K562 (cell line): Measurements from ENCODE around the gene TNFRSF18. TPM values are rescaled to one million over a fixed set of nuclear protein-coding genes. Genes with fewer than 3 reads are reported as not detected.

Experiments
- ATAC-seq: fragments of 200-7000 bp; cut with Tn5 transposase; 3 replicates; pipeline ENCODE4 v1.9.1; 2020; ENCODE audit warnings: moderate library complexity
- BruUV-seq: library from RNA; stranded (reverse); fragments of 400-500 nt; replicated peaks from 2 replicates; lab custom pipeline; 2021; lab: Mats Ljungman, UMichigan
- CTCF ChIA-PET: fragments of 300-600 bp; formaldehyde crosslinking; extraction: SDS; loops from one replicate; lab custom pipeline; 2021; ENCODE audit warnings: low intra/inter-chr PET ratio; lab: Yijun Ruan, JAX
- POLR2A ChIA-PET: fragments of 300-600, 350-650 bp; sonication (Branson Sonifier 250); formaldehyde crosslinking; extraction: SDS; loops from one replicate; lab custom pipeline; 2021; ENCODE audit warnings: antibody characterized with exemption, inconsistent platforms; lab: Yijun Ruan, JAX
- DNase-seq, 4 experiments: peaks; one replicate each; pipeline versions ENCODE4 v3.0.0 to v3.0.0-alpha.2; 2011 to 2018; ENCODE audit warnings: low spot score in 3 of 4, mixed read lengths in 3 of 4; ENCODE audit errors: extremely low read depth in 1 of 4
- FAIRE-seq: peaks from 2 replicates; lab custom pipeline; 2011; peaks lifted over from hg19 to GRCh38; lab: Jason Lieb, UNC
- H2AFZ ChIP-seq: 2 replicates; pipeline ENCODE4 v1.6.0; 2011; ENCODE audit warnings: low read depth, low read length, control low read depth, inconsistent platforms
- H3K27ac ChIP-seq: fragments of 200-600 bp; 3 replicates; pipeline ENCODE4 v1.8.0; 2011; ENCODE audit warnings: low read depth, mild to moderate bottlenecking, control low read depth, inconsistent platforms, low read length, moderate library complexity, mixed read lengths; ENCODE audit errors: extremely low read depth
- H3K27me3 ChIP-seq, 2 experiments: fragments of 300-600 bp in 1 of 2; 2 replicates in 1 of 2; 3 replicates in 1 of 2; pipeline versions ENCODE4 v1.6.0 to v1.8.0; 2011; ENCODE audit warnings: inconsistent platforms in 2 of 2, low read length in 2 of 2, mild to moderate bottlenecking in 1 of 2, mixed read lengths in 1 of 2, moderate library complexity in 1 of 2; ENCODE audit not compliant: control insufficient read depth in 2 of 2, insufficient read depth in 2 of 2
- H3K36me3 ChIP-seq: fragments of 300-600 bp; 3 replicates; pipeline ENCODE4 v1.8.0; 2011; ENCODE audit warnings: mild to moderate bottlenecking, low read length, inconsistent platforms; ENCODE audit not compliant: control insufficient read depth, insufficient read depth
- H3K4me1 ChIP-seq, 2 experiments: fragments of 200-600 bp in 1 of 2; replicated peaks in 1 of 2; 2 replicates in 1 of 2; 3 replicates in 1 of 2; pipeline versions ENCODE4 v1.5.1 to v1.8.0; 2011; ENCODE audit warnings: inconsistent platforms in 2 of 2, low read length in 2 of 2, mild to moderate bottlenecking in 1 of 2, mixed read lengths in 1 of 2, moderate library complexity in 1 of 2; ENCODE audit not compliant: control insufficient read depth in 2 of 2, insufficient read depth in 2 of 2
- H3K4me2 ChIP-seq: 2 replicates; pipeline ENCODE4 v1.6.1; 2011; ENCODE audit warnings: low read length, control low read depth, inconsistent platforms, mixed read lengths; ENCODE audit not compliant: insufficient read depth
- H3K4me3 ChIP-seq: fragments of 200-600 bp; sonication (generic), shearing (Covaris generic); 2 replicates; pipeline ENCODE4 v1.5.1; 2016; ENCODE audit warnings: control low read depth, inconsistent platforms
- H3K79me2 ChIP-seq: fragments of 200-600 bp; 3 replicates; pipeline ENCODE4 v1.8.0; 2011; ENCODE audit warnings: low read length, inconsistent platforms; ENCODE audit not compliant: control insufficient read depth, insufficient read depth
- H3K9ac ChIP-seq, 2 experiments: 2 replicates each; pipeline versions ENCODE4 v1.6.0 to v1.6.1; 2011; ENCODE audit warnings: low read depth in 2 of 2, low read length in 2 of 2, control low read depth in 1 of 2, inconsistent platforms in 1 of 2, mild to moderate bottlenecking in 1 of 2, mixed read lengths in 1 of 2; ENCODE audit not compliant: insufficient read depth in 1 of 2
- H3K9me1 ChIP-seq: one replicate; pipeline ENCODE4 v1.6.0; 2011; ENCODE audit warnings: inconsistent platforms, mild to moderate bottlenecking, low read length, moderate library complexity; ENCODE audit not compliant: control insufficient read depth, insufficient read depth
- H3K9me3 ChIP-seq: replicated peaks from 2 replicates; pipeline ENCODE4 v1.5.1; 2011; ENCODE audit warnings: low read depth, low read length, inconsistent platforms; ENCODE audit not compliant: control insufficient read depth, insufficient read depth
- H4K20me1 ChIP-seq: replicated peaks from 2 replicates; pipeline ENCODE4 v1.6.1; 2011; ENCODE audit warnings: low read length, inconsistent platforms, mixed read lengths; ENCODE audit not compliant: control insufficient read depth, insufficient read depth
- BHLHE40 ChIP-seq: IDR thresholded peaks from 2 replicates; pipeline ENCODE4 v1.6.1; 2011; ENCODE audit warnings: low read length, improper control_type of control experiment
- DACH1 ChIP-seq: fragments of 450-650 bp; IDR thresholded peaks from 2 replicates; pipeline ENCODE4 v1.6.1; 2018; ENCODE audit not compliant: partially characterized antibody
- DEAF1 ChIP-seq: fragments of 450-650 bp; formaldehyde crosslinking; IDR thresholded peaks from 2 replicates; pipeline ENCODE4 v1.4.0; 2020; ENCODE audit warnings: mild to moderate bottlenecking, moderate library complexity
- ETV1 ChIP-seq: fragments of 450-650 bp; conservative IDR thresholded peaks from 2 replicates; pipeline ENCODE4 v1.6.1; 2016; ENCODE audit warnings: missing genetic modification characterization, control low read depth, low read depth, missing compliant biosample characterization
- FOXK1 ChIP-seq: sonication (generic); formaldehyde crosslinking; IDR thresholded peaks from 2 replicates; pipeline ENCODE4 v1.8.0; 2022; ENCODE audit warnings: missing genetic modification reagents, mild to moderate bottlenecking, borderline replicate concordance
- HMGXB4 ChIP-seq: sonication (generic); formaldehyde crosslinking; IDR thresholded peaks from 2 replicates; pipeline ENCODE4 v1.8.1; 2023; ENCODE audit warnings: mild to moderate bottlenecking, missing genetic modification reagents
- KAT2B ChIP-seq: IDR thresholded peaks from one replicate; pipeline ENCODE4 v1.6.1; 2012; ENCODE audit warnings: low read depth, mild to moderate bottlenecking, control low read depth, inconsistent platforms, low read length, moderate library complexity
- POLR2G ChIP-seq: fragments of 200-400 bp; formaldehyde crosslinking; IDR thresholded peaks from 2 replicates; pipeline ENCODE4 v1.6.1; 2017; ENCODE audit warnings: low read depth, mild to moderate bottlenecking, antibody characterized with exemption, low read length, moderate library complexity
- RBFOX2 ChIP-seq: fragments of 200-400 bp; formaldehyde crosslinking; IDR thresholded peaks from 2 replicates; pipeline ENCODE4 v1.6.1; 2017; ENCODE audit warnings: low read depth, mild to moderate bottlenecking, low read length, moderate library complexity
- SMARCA4 ChIP-seq: fragments of 450-650 bp; IDR thresholded peaks from 2 replicates; pipeline ENCODE4 v1.6.1; 2016
- SOX6 ChIP-seq: fragments of 450-650 bp; IDR thresholded peaks from 2 replicates; pipeline ENCODE4 v1.6.1; 2014; ENCODE audit warnings: mild to moderate bottlenecking
- SP1 ChIP-seq: sonication (generic); formaldehyde crosslinking; IDR thresholded peaks from 2 replicates; pipeline ENCODE4 v1.8.1; 2022; ENCODE audit warnings: mild to moderate bottlenecking, missing genetic modification reagents
- YY1 ChIP-seq, 3 experiments: IDR thresholded peaks; 2 replicates each; pipeline ENCODE4 v1.6.1; 2011; ENCODE audit warnings: low read length in 2 of 3, mild to moderate bottlenecking in 2 of 3, moderate library complexity in 2 of 3, borderline replicate concordance in 1 of 3, control low read depth in 1 of 3, low read depth in 1 of 3; ENCODE audit not compliant: insufficient read depth in 3 of 3, insufficient replicate concordance in 2 of 3, control insufficient read depth in 1 of 3, insufficient read length in 1 of 3; ENCODE audit errors: extremely low read depth in 1 of 3
- ZNF77 ChIP-seq: fragments of 250-450 bp; sonication (Bioruptor Pico); IDR thresholded peaks from 2 replicates; pipeline ENCODE4 v1.5.0; 2020
- ZNF79 ChIP-seq: fragments of 250-450 bp; sonication (Bioruptor Pico); IDR thresholded peaks from 2 replicates; pipeline ENCODE4 v1.4.0; 2020; ENCODE audit warnings: low read depth, mild to moderate bottlenecking, moderate library complexity
- WGBS: fragments of 100-300 bp; shearing (Covaris generic); methylation state at CpG from one replicate; pipeline ENCODE4 v1.1.6; 2016; ENCODE audit warnings: low coverage, mixed read lengths; ENCODE audit not compliant: insufficient coverage; ENCODE audit errors: missing lambda C conversion rate; 5-methylcytosine and 5-hydroxymethylcytosine counted together
- in situ Hi-C: fragments of 300-500 bp; cut with MboI; formaldehyde crosslinking; loops from 4 replicates; pipeline ENCODE4 v1.15.0; 2018; ENCODE audit warnings: inconsistent platforms, mixed read lengths
- intact Hi-C: fragments of 100-400 bp; cut with micrococcal nuclease; formaldehyde crosslinking; loops from 2 replicates; pipeline ENCODE4 v1.14.2; 2022
- polyA plus RNA-seq, 8 experiments: library from polyadenylated mRNA; depleted of rRNA in 4 of 8; stranded (reverse) in 5 of 8; unstranded in 3 of 8; fragments of >200 nt; fragmentation: Nextera tagmentation in 2 of 8; fragmentation: Illumina TruSeq in 1 of 8; extraction: Ambion mirVana in 2 of 8; extraction: Trizol in 1 of 8; gene quantifications; 2 replicates each; pipeline versions ENCODE4 v1.2.1 to v1.2.3, GENCODE V29; 2011 to 2014; ENCODE audit warnings: inconsistent platforms in 1 of 8, missing spikeins in 1 of 8
- total RNA-seq, 7 experiments: library from RNA; depleted of rRNA in 6 of 7; stranded (reverse); fragments of >200 nt in 6 of 7; fragmentation: Illumina TruSeq in 2 of 7; extraction: Trizol in 2 of 7; gene quantifications; 2 replicates each; pipeline versions ENCODE4 v1.2.1 to v1.2.3, GENCODE V29; 2011 to 2021; ENCODE audit warnings: low replicate concordance in 1 of 7

TNFRSF18 gene
- total and polyA plus RNA-seq, 9 of the 15 experiments (the other 6 are each of a cell fraction or from before 2014, with no cell fraction given): 0.24 to 0.27 TPM; not detected in 7

GRCh38 chr1:1191734-1192133 lies 14.7 kb downstream of the TNFRSF18 start (continued):
- TF ChIP-seq ETV1 (no peak), RBFOX2 (no peak), SOX6 (no peak)

GRCh38 chr1:1189111-1189510 lies 17.3 kb downstream of the TNFRSF18 start:
- no peak for TF ChIP-seq BHLHE40
- TF ChIP-seq SP1 (CRISPR knock-in tag): no peak
- TF ChIP-seq SMARCA4: no peak
- no peak for TF ChIP-seq FOXK1 (CRISPR knock-in tag)
- no peak for TF ChIP-seq KAT2B
- no peak for TF ChIP-seq ZNF77
- no peak for TF ChIP-seq DEAF1 (CRISPR knock-in tag)
- no peak for TF ChIP-seq HMGXB4 (CRISPR knock-in tag)
- no peak for TF ChIP-seq YY1 (IDR thresholded peaks at IDR 0.05; ENCODE audit: borderline replicate concordance in 1 of 3, control insufficient read depth in 1 of 3, extremely low read depth in 1 of 3, insufficient read depth in 3 of 3, insufficient read length in 1 of 3, insufficient replicate concordance in 2 of 3, low read depth in 1 of 3, low read length in 2 of 3)
- no peak for TF ChIP-seq ZNF79 (CRISPR knock-in tag)
- TF ChIP-seq POLR2G: no peak
- no peak for TF ChIP-seq DACH1
- Histone ChIP-seq H3K9me1 (no peaks in the 10 kb centered on the region), H2AFZ (no peak overlapping the region), H3K4me2 (no peak overlapping the region), H3K9me3 (no peaks in the 10 kb centered on the region; the same call in 1 of the 2 replicates), H3K36me3 (no peaks in the 10 kb centered on the region), H3K9ac (no peak overlapping the region), H4K20me1 (no peaks in the 10 kb centered on the region), H3K79me2 (no peaks in the 10 kb centered on the region), H3K27me3 (no peaks in the 10 kb centered on the region; a peak in 1 of 5 replicates), H3K4me1 (peaks cover 10 to 16% of the 10 kb centered on the region in 2 experiments), H3K4me3 (no peak overlapping the region), H3K27ac (no peak overlapping the region)
- 25% methylated on average over 5 of the region's 5 CpGs for WGBS
- DNase-seq: no peak
- ChIA-PET CTCF (no interaction called here), POLR2A (no interaction called here)
- in situ Hi-C loops: no loop called here
- no peak for FAIRE-seq
- no peak for ATAC-seq
- BruUV-seq: no TSS peak
- intact Hi-C loops: no loop called here
